Measurements from ENCODE around the gene MTHFSD.

MTHFSD gene

GRCh38 chr16:86566966-86567700, 12.1 kb upstream of the MTHFSD start:
- H3K27me3 ChIP-seq (ENCODE audit: insufficient read depth, low read length, poor library complexity) = peaks cover 14% of the 10 kb centered on the region
- TF ChIP-seq EZH2 (IDR thresholded peaks at IDR 0.05; ENCODE audit: borderline replicate concordance, low read depth, low read length, severe bottlenecking) = no peak
- TF ChIP-seq, protein P1, sequence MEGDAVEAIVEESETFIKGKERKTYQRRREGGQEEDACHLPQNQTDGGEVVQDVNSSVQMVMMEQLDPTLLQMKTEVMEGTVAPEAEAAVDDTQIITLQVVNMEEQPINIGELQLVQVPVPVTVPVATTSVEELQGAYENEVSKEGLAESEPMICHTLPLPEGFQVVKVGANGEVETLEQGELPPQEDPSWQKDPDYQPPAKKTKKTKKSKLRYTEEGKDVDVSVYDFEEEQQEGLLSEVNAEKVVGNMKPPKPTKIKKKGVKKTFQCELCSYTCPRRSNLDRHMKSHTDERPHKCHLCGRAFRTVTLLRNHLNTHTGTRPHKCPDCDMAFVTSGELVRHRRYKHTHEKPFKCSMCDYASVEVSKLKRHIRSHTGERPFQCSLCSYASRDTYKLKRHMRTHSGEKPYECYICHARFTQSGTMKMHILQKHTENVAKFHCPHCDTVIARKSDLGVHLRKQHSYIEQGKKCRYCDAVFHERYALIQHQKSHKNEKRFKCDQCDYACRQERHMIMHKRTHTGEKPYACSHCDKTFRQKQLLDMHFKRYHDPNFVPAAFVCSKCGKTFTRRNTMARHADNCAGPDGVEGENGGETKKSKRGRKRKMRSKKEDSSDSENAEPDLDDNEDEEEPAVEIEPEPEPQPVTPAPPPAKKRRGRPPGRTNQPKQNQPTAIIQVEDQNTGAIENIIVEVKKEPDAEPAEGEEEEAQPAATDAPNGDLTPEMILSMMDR (IDR thresholded peaks at IDR 0.05; ENCODE audit: borderline replicate concordance, extremely low read depth, low read length, poor library complexity, severe bottlenecking) = no peak
- no peaks in the 10 kb centered on the region for H3K79me2 ChIP-seq (ENCODE audit: insufficient read depth, low read length)
- no peak overlapping the region for H3K27ac ChIP-seq (ENCODE audit: low read length)
- no peak for ATAC-seq (ENCODE audit: insufficient read depth, low read depth)
- H3K36me3 ChIP-seq (ENCODE audit: insufficient read depth, low read length) = no peaks in the 10 kb centered on the region
- H2AFZ ChIP-seq (ENCODE audit: low read depth, low read length) = no peak overlapping the region
- H3K4me3 ChIP-seq (ENCODE audit: low read depth in 1 of 2, low read length in 2 of 2) = no peak overlapping the region
- peaks cover 11% of the 10 kb centered on the region for H3K4me1 ChIP-seq (ENCODE audit: insufficient read depth, low read length)
- no peak for DNase-seq
- H3K9ac ChIP-seq (ENCODE audit: low read depth, low read length) = no peak overlapping the region
- H3K4me2 ChIP-seq (ENCODE audit: insufficient read depth, low read length) = no peak overlapping the region
- H4K20me1 ChIP-seq (ENCODE audit: insufficient read depth, low read length) = no peaks in the 10 kb centered on the region
- H3K9me3 ChIP-seq (ENCODE audit: insufficient read depth, low read length, severe bottlenecking) = no peaks in the 10 kb centered on the region

GRCh38 chr16:86566601-86566965, 11.5 kb upstream of the MTHFSD start, which contains the start of gene FOXC2:
TSS of gene FOXC2 (plus strand) at chr16:86566829. CDS start at chr16:86567336, 507 bp downstream.
- H3K4me3 ChIP-seq (ENCODE audit: low read depth in 1 of 2, low read length in 2 of 2) = no peak within 1 kb of the TSS
- no peak within 1 kb of the TSS for H3K9ac ChIP-seq (ENCODE audit: low read depth, low read length)
- TF ChIP-seq, protein P1 (IDR thresholded peaks at IDR 0.05; ENCODE audit: borderline replicate concordance, extremely low read depth, low read length, poor library complexity, severe bottlenecking) = no peak
- no peak for TF ChIP-seq EZH2 (IDR thresholded peaks at IDR 0.05; ENCODE audit: borderline replicate concordance, low read depth, low read length, severe bottlenecking)
- no peak within 1 kb of the TSS for H3K4me2 ChIP-seq (ENCODE audit: insufficient read depth, low read length)
- DNase-seq (no peak), ATAC-seq (ENCODE audit: insufficient read depth, low read depth) (no peak)
- peaks cover 11% of the 10 kb centered on the region for H3K4me1 ChIP-seq (ENCODE audit: insufficient read depth, low read length)
- H3K27ac ChIP-seq (ENCODE audit: low read length) = no peak within 1 kb of the TSS
- no peaks in the 10 kb centered on the region for H3K79me2 ChIP-seq (ENCODE audit: insufficient read depth, low read length)
- no peak within 1 kb of the TSS for H2AFZ ChIP-seq (ENCODE audit: low read depth, low read length)
- peaks cover 14% of the 10 kb centered on the region for H3K27me3 ChIP-seq (ENCODE audit: insufficient read depth, low read length, poor library complexity)
- no peaks in the 10 kb centered on the region for H3K36me3 ChIP-seq (ENCODE audit: insufficient read depth, low read length)
- no peaks in the 10 kb centered on the region for H3K9me3 ChIP-seq (ENCODE audit: insufficient read depth, low read length, severe bottlenecking)
- no peaks in the 10 kb centered on the region for H4K20me1 ChIP-seq (ENCODE audit: insufficient read depth, low read length)

GRCh38 chr16:86565644-86566511, 10.8 kb upstream of the MTHFSD start:
- Histone ChIP-seq H3K4me1 (ENCODE audit: insufficient read depth, low read length) (peaks cover 11% of the 10 kb centered on the region), H4K20me1 (ENCODE audit: insufficient read depth, low read length) (no peaks in the 10 kb centered on the region), H3K9me3 (ENCODE audit: insufficient read depth, low read length, severe bottlenecking) (no peaks in the 10 kb centered on the region), H3K9ac (ENCODE audit: low read depth, low read length) (no peak overlapping the region), H3K27me3 (ENCODE audit: insufficient read depth, low read length, poor library complexity) (peaks cover 14% of the 10 kb centered on the region), H2AFZ (ENCODE audit: low read depth, low read length) (no peak overlapping the region), H3K4me3 (ENCODE audit: low read depth in 1 of 2, low read length in 2 of 2) (no peak overlapping the region), H3K79me2 (ENCODE audit: insufficient read depth, low read length) (no peaks in the 10 kb centered on the region), H3K4me2 (ENCODE audit: insufficient read depth, low read length) (no peak overlapping the region), H3K27ac (ENCODE audit: low read length) (no peak overlapping the region), H3K36me3 (ENCODE audit: insufficient read depth, low read length) (no peaks in the 10 kb centered on the region)
- DNase-seq = no peak
- no peak for TF ChIP-seq EZH2 (IDR thresholded peaks at IDR 0.05; ENCODE audit: borderline replicate concordance, low read depth, low read length, severe bottlenecking)
- TF ChIP-seq, protein P1 (IDR thresholded peaks at IDR 0.05; ENCODE audit: borderline replicate concordance, extremely low read depth, low read length, poor library complexity, severe bottlenecking) = no peak
- no peak for ATAC-seq (ENCODE audit: insufficient read depth, low read depth)

Measured in DND-41 (cell line).